SK-N-MC (cell line): ENCODE data around the gene ADAMTS9.

Source experiments
- EZH2 ChIP-seq: fragments of 200-600 bp; sonication (generic); IDR thresholded peaks from one replicate; pipeline ENCODE4 v1.6.1; 2017; ENCODE audit warnings: antibody characterized with exemption
- POLR2AphosphoS5 ChIP-seq: IDR thresholded peaks from 2 replicates; pipeline ENCODE4 v1.6.1; 2012; ENCODE audit warnings: mild to moderate bottlenecking, low read depth, low read length, borderline replicate concordance

DNA sequence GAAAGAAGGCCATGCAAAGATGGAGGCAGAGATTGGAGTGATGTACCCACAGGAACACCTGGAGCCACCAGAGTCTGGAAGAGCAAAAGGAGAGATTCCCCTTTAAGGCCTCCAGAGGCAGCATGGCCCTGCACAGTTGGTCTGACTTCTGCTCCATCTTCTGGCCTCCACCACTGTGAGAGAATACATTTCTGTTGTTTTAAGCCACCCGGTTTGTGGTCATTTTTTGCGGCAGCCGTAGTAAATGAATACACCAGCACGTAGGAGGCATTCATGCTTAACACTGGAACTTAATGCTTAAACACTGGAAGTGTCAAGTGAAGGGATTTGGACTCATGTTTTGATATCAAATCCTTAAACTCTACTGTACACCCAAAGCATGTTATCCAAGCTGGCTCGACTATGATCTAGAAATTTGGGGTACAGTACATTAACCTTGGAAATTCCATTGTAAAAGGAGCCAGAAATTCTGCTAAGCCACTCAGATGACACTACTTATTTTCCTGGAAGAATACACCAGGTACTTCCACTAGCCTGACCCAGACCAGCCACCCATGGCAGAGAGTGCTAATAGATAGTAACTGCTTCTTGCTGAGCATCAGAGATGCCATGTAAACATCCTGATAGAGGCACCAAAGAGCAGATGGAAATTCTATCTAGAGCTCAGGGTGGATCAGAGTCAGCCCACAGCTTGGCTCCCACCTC is 190.9 kb downstream of the ADAMTS9 start:
- TF ChIP-seq POLR2AphosphoS5, result no peak
- no peak for TF ChIP-seq EZH2
